Stomach (tissue), 4 donors: Measurements from ENCODE around the gene HSPA12A.

Source experiments
- EP300 ChIP-seq: sonication (generic); formaldehyde crosslinking; IDR thresholded peaks from one replicate; pipeline ENCODE4 v1.6.1; 2017; ENCODE audit warnings: antibody characterized with exemption
- POLR2A ChIP-seq, 4 donors: fragments of 450-650 bp; IDR thresholded peaks; one replicate each; pipeline ENCODE4 v1.6.1; 2016; ENCODE audit warnings: antibody characterized with exemption in 4 of 4, control low read depth in 2 of 4, mild to moderate bottlenecking in 1 of 4, moderate library complexity in 1 of 4
- POLR2AphosphoS5 ChIP-seq, 3 donors: sonication (generic); formaldehyde crosslinking; IDR thresholded peaks; one replicate each; pipeline ENCODE4 v1.6.1; 2016; ENCODE audit warnings: antibody characterized with exemption in 3 of 3
- TF ChIP-seq, protein P1 (sequence below), 7 experiments: fragments of 450-650 bp in 4 of 7; fragments of 200-600 bp in 3 of 7; sonication (generic) in 3 of 7; IDR thresholded peaks; one replicate each; pipeline ENCODE4 v1.5.1; 2016 to 2019; ENCODE audit warnings: antibody characterized with exemption in 7 of 7, control low read depth in 2 of 7, mild to moderate bottlenecking in 1 of 7

DNA sequence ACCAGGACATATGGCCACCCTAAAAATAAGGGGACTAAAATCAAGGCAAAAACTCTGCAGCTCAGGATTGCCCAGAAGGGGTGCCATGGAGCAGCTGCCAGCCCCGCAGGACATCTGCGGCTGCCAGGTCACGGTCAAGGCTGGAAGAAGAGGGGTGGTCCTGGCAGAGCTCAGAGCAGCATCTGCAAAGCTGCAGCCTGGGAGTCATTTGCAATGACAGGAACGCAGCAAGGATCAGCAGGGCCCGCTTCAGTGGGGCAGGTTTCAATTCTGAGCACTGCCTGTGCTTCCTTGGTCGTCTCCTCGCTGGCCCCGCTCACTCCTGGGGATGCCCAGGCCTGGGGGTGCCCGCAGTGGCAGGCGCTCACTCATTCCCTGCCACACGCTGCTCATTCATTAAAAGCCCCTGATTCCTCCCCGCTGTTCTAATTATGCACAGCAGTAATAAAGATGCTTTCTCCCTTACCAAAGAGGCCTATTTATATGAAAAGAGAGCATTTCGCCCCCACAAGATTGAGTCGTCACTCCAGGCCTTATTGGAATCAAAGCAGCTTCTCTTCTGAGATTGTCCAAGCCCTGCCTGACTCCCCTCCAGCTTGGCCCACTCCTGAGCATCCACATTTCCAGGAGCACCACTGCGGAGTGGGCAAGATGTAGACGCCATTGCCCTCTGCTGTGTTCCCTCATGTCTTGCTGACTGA, 4.6 kb downstream of the HSPA12A start:
- TF ChIP-seq EP300 (no peak), POLR2AphosphoS5 (IDR thresholded peaks at IDR 0.05) (no peak), POLR2A (IDR thresholded peaks at IDR 0.05) (no peak)
- TF ChIP-seq, protein P1, sequence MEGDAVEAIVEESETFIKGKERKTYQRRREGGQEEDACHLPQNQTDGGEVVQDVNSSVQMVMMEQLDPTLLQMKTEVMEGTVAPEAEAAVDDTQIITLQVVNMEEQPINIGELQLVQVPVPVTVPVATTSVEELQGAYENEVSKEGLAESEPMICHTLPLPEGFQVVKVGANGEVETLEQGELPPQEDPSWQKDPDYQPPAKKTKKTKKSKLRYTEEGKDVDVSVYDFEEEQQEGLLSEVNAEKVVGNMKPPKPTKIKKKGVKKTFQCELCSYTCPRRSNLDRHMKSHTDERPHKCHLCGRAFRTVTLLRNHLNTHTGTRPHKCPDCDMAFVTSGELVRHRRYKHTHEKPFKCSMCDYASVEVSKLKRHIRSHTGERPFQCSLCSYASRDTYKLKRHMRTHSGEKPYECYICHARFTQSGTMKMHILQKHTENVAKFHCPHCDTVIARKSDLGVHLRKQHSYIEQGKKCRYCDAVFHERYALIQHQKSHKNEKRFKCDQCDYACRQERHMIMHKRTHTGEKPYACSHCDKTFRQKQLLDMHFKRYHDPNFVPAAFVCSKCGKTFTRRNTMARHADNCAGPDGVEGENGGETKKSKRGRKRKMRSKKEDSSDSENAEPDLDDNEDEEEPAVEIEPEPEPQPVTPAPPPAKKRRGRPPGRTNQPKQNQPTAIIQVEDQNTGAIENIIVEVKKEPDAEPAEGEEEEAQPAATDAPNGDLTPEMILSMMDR (IDR thresholded peaks at IDR 0.05), result peak in 2 of 7 experiments; percentile 6 to 14
